HepG2 (cell line): ENCODE results near the gene MAPK11. TPM values are rescaled to one million over a fixed set of nuclear protein-coding genes. Genes with fewer than 3 reads are reported as not detected.

Experiments used
- CHD4 ChIP-seq: fragments of 200-600 bp; sonication (generic); IDR thresholded peaks from 2 replicates; pipeline ENCODE4 v1.7.0; 2017; ENCODE audit warnings: mild to moderate bottlenecking, low read length, borderline replicate concordance
- EZH2 ChIP-seq: conservative IDR thresholded peaks from 2 replicates; pipeline ENCODE4 v1.6.1; 2012; ENCODE audit warnings: mild to moderate bottlenecking, low read depth, low read length, moderate library complexity
- GMEB2 ChIP-seq: IDR thresholded peaks from 2 replicates; pipeline ENCODE4 v1.6.1; 2016; ENCODE audit warnings: missing biosample characterization, missing genetic modification reagents, low read depth
- GPN1 ChIP-seq: sonication (generic); formaldehyde crosslinking; IDR thresholded peaks from 2 replicates; pipeline ENCODE4 v1.5.1; 2020; ENCODE audit warnings: missing genetic modification reagents, borderline replicate concordance
- KIAA2018 ChIP-seq: sonication (generic); formaldehyde crosslinking; IDR thresholded peaks from 2 replicates; pipeline ENCODE4 v1.5.0; 2020; ENCODE audit warnings: mild to moderate bottlenecking, missing genetic modification reagents, borderline replicate concordance
- PHF5A ChIP-seq: IDR thresholded peaks from one replicate; pipeline ENCODE4 v1.6.1; 2018; ENCODE audit warnings: low read depth, missing genetic modification reagents; ENCODE audit not compliant: unreplicated experiment
- ZNF143 ChIP-seq: sonication (generic); formaldehyde crosslinking; IDR thresholded peaks from 2 replicates; pipeline ENCODE4 v1.4.0; 2020; ENCODE audit warnings: missing genetic modification reagents
- ZNF367 ChIP-seq: sonication (generic); formaldehyde crosslinking; IDR thresholded peaks from 2 replicates; pipeline ENCODE4 v1.4.0; 2020; ENCODE audit warnings: missing genetic modification reagents, borderline replicate concordance
- ZNF501 ChIP-seq: sonication (generic); formaldehyde crosslinking; IDR thresholded peaks from 2 replicates; pipeline ENCODE4 v1.5.1; 2020; ENCODE audit warnings: mild to moderate bottlenecking, moderate library complexity, missing genetic modification reagents
- ZNF782 ChIP-seq: sonication (generic); formaldehyde crosslinking; IDR thresholded peaks from 2 replicates; pipeline ENCODE4 v1.4.0; 2020; ENCODE audit warnings: missing genetic modification reagents, mild to moderate bottlenecking, borderline replicate concordance
- ZSCAN20 ChIP-seq: sonication (generic); formaldehyde crosslinking; IDR thresholded peaks from 2 replicates; pipeline ENCODE4 v1.4.0; 2020; ENCODE audit warnings: missing genetic modification reagents, mild to moderate bottlenecking, borderline replicate concordance
- ZSCAN22 ChIP-seq: sonication (generic); formaldehyde crosslinking; IDR thresholded peaks from 2 replicates; pipeline ENCODE4 v1.4.0; 2020; ENCODE audit warnings: mild to moderate bottlenecking, missing genetic modification reagents
- polyA plus RNA-seq, 8 experiments: library from polyadenylated mRNA; depleted of rRNA in 3 of 8; stranded (reverse) in 7 of 8; unstranded in 1 of 8; fragments of >200 nt; fragmentation: Illumina TruSeq in 4 of 8; extraction: Trizol in 4 of 8; gene quantifications; 2 replicates each; pipeline versions ENCODE4 v1.2.1 to v1.2.3, GENCODE V29; 2011 to 2016; ENCODE audit warnings: low read depth in 4 of 8, missing spikeins in 1 of 8, mixed read lengths in 1 of 8; ENCODE audit not compliant: insufficient read depth in 1 of 8
- total RNA-seq, 5 experiments: library from RNA; depleted of rRNA; stranded (reverse); fragments of >200 nt; fragmentation: Illumina TruSeq; extraction: Trizol; gene quantifications; 2 replicates each; pipeline ENCODE4 v1.2.3, GENCODE V29; 2016; ENCODE audit warnings: low read depth in 1 of 5
- TF ChIP-seq, protein P1 (sequence below): sonication (generic); formaldehyde crosslinking; IDR thresholded peaks from 2 replicates; pipeline ENCODE4 v1.4.0; 2020; ENCODE audit warnings: mild to moderate bottlenecking, missing genetic modification reagents
- TF ChIP-seq, protein P2 (sequence below): sonication (generic); formaldehyde crosslinking; IDR thresholded peaks from 2 replicates; pipeline ENCODE4 v1.4.0; 2020; ENCODE audit warnings: missing genetic modification reagents

The MAPK11 gene
- total and polyA plus RNA-seq, 2 of the 13 experiments (the other 11 are each of a cell fraction or from before 2014, with no cell fraction given) = 0.15 to 0.17 TPM

- TF ChIP-seq KIAA2018 (CRISPR knock-in tag) (no peak), ZNF367 (CRISPR knock-in tag) (no peak), ZSCAN22 (CRISPR knock-in tag) (no peak), ZSCAN20 (CRISPR knock-in tag) (no peak), ZNF501 (CRISPR knock-in tag) (peak; percentile 95), EZH2 (no peak), PHF5A (CRISPR knock-in tag) (peak; percentile 81), CHD4 (no peak), ZNF143 (CRISPR knock-in tag) (peak; percentile 57), ZNF782 (CRISPR knock-in tag) (peak; percentile 52; the same call in 1 of the 2 replicates), GMEB2 (CRISPR knock-in tag) (peak; percentile 70), GPN1 (CRISPR knock-in tag) (no peak)
- TF ChIP-seq, protein P1, sequence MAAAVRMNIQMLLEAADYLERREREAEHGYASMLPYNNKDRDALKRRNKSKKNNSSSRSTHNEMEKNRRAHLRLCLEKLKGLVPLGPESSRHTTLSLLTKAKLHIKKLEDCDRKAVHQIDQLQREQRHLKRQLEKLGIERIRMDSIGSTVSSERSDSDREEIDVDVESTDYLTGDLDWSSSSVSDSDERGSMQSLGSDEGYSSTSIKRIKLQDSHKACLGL (CRISPR knock-in tag) = peak; percentile 74; the same call in 1 of the 2 replicates
- TF ChIP-seq, protein P2, sequence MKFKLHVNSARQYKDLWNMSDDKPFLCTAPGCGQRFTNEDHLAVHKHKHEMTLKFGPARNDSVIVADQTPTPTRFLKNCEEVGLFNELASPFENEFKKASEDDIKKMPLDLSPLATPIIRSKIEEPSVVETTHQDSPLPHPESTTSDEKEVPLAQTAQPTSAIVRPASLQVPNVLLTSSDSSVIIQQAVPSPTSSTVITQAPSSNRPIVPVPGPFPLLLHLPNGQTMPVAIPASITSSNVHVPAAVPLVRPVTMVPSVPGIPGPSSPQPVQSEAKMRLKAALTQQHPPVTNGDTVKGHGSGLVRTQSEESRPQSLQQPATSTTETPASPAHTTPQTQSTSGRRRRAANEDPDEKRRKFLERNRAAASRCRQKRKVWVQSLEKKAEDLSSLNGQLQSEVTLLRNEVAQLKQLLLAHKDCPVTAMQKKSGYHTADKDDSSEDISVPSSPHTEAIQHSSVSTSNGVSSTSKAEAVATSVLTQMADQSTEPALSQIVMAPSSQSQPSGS = peak; percentile 82; the same call in 1 of the 2 replicates
These were observed 25.6 kb downstream of the MAPK11 start, which contains the start of gene TUBGCP6 (continued) for GRCh38 chr22:50244420-50245213.
